Keratinocyte (primary cell): Measurements from ENCODE around the gene KCTD1. TPM values are rescaled to one million over a fixed set of nuclear protein-coding genes. Genes with fewer than 3 reads are reported as not detected.
A peak's percentile ranks its signal among the peaks of the same experiment; 100 is the strongest.

Experiments used
- DNase-seq: peaks from one replicate; pipeline ENCODE4 v3.0.0-alpha.2; 2011; ENCODE audit warnings: low read depth, missing footprints, low spot score
- FAIRE-seq: peaks from 2 replicates; lab custom pipeline; 2011; peaks lifted over from hg19 to GRCh38; lab: Jason Lieb, UNC
- H2AFZ ChIP-seq: 2 replicates; pipeline ENCODE4 v1.6.0; 2012; ENCODE audit warnings: low read length, control low read depth, inconsistent platforms; ENCODE audit not compliant: control insufficient read depth
- H3K27ac ChIP-seq: 2 replicates; pipeline ENCODE4 v1.5.1; 2011; ENCODE audit warnings: low read length; ENCODE audit not compliant: control insufficient read depth, insufficient read depth
- H3K27me3 ChIP-seq: 3 replicates; pipeline ENCODE4 v1.6.0; 2011; ENCODE audit warnings: low read length; ENCODE audit not compliant: control insufficient read depth, insufficient read depth; ENCODE audit errors: extremely low read depth
- H3K36me3 ChIP-seq, 2 experiments: 2 replicates in 1 of 2; 3 replicates in 1 of 2; pipeline ENCODE4 v1.5.1; 2011; ENCODE audit warnings: low read length in 2 of 2, mild to moderate bottlenecking in 1 of 2; ENCODE audit not compliant: control insufficient read depth in 2 of 2, insufficient read depth in 2 of 2; ENCODE audit errors: extremely low read depth in 1 of 2
- H3K4me1 ChIP-seq: 3 replicates; pipeline ENCODE4 v1.5.1; 2011; ENCODE audit warnings: low read length; ENCODE audit not compliant: control insufficient read depth, insufficient read depth; ENCODE audit errors: extremely low read depth
- H3K4me2 ChIP-seq: 3 replicates; pipeline ENCODE4 v1.6.0; 2011; ENCODE audit warnings: low read depth, low read length; ENCODE audit not compliant: control insufficient read depth, insufficient read depth; ENCODE audit errors: extremely low read depth
- H3K4me3 ChIP-seq, 3 experiments: fragments of 200-600 bp in 1 of 3; sonication (generic) in 1 of 3; 2 replicates in 2 of 3; 3 replicates in 1 of 3; pipeline ENCODE4 v1.5.1; 2011 to 2016; ENCODE audit warnings: low read length in 3 of 3, mild to moderate bottlenecking in 3 of 3, control low read depth in 2 of 3, inconsistent platforms in 1 of 3, low read depth in 1 of 3, mixed read lengths in 1 of 3, mixed run types in 1 of 3, moderate library complexity in 1 of 3; ENCODE audit not compliant: control insufficient read depth in 2 of 3, insufficient read depth in 2 of 3; ENCODE audit errors: extremely low read depth in 1 of 3
- H3K79me2 ChIP-seq: 2 replicates; pipeline ENCODE4 v1.6.0; 2012; ENCODE audit warnings: low read length; ENCODE audit not compliant: control insufficient read depth, insufficient read depth
- H3K9ac ChIP-seq: 3 replicates; pipeline ENCODE4 v1.6.0; 2011; ENCODE audit warnings: low read length; ENCODE audit not compliant: control insufficient read depth, insufficient read depth; ENCODE audit errors: extremely low read depth
- H3K9me1 ChIP-seq: 3 replicates; pipeline ENCODE4 v1.6.0; 2011; ENCODE audit warnings: low read length; ENCODE audit not compliant: control insufficient read depth, insufficient read depth; ENCODE audit errors: extremely low read depth
- H3K9me3 ChIP-seq: 2 replicates; pipeline ENCODE4 v1.5.1; 2012; ENCODE audit warnings: low read depth, low read length; ENCODE audit not compliant: control insufficient read depth
- H4K20me1 ChIP-seq: 3 replicates; pipeline ENCODE4 v1.6.0; 2011; ENCODE audit warnings: low read length; ENCODE audit not compliant: control insufficient read depth, insufficient read depth; ENCODE audit errors: extremely low read depth
- CTCF ChIP-seq, 3 experiments: IDR thresholded peaks in 1 of 3; conservative IDR thresholded peaks in 1 of 3; optimal IDR thresholded peaks in 1 of 3; 2 replicates in 2 of 3; 3 replicates in 1 of 3; pipeline versions ENCODE3 to v1.5.1; 2011; ENCODE audit warnings: low read length in 3 of 3, mild to moderate bottlenecking in 3 of 3, moderate library complexity in 2 of 3, control low read depth in 1 of 3, inconsistent platforms in 1 of 3; ENCODE audit not compliant: insufficient read depth in 2 of 3; ENCODE audit errors: extremely low read depth in 1 of 3
- EZH2 ChIP-seq: IDR thresholded peaks from one replicate; pipeline ENCODE4 v1.6.1; 2012; ENCODE audit warnings: inconsistent platforms, mild to moderate bottlenecking, low read length, moderate library complexity
- dilution Hi-C: fragments of 300-500 bp; cut with MboI; formaldehyde crosslinking; loops from one replicate; pipeline ENCODE4 v1.7.0; 2020; ENCODE audit warnings: low sequenced_read_pairs; ENCODE audit not compliant: extremely low pct_ligation_motif_present
- polyA plus RNA-seq, 5 experiments: library from polyadenylated mRNA; depleted of rRNA in 3 of 5; stranded (reverse) in 3 of 5; stranded (forward) in 1 of 5; unstranded in 1 of 5; fragments of >200 nt; gene quantifications; 1 replicate in 1 of 5; 2 replicates in 3 of 5; 3 replicates in 1 of 5; pipeline versions ENCODE4 v1.2.1 to v1.2.3, GENCODE V29; 2011 to 2012; ENCODE audit warnings: missing spikeins in 2 of 5, low read depth in 1 of 5, low replicate concordance in 1 of 5

Gene KCTD1
- polyA plus RNA-seq, 1 donor (not counting 4 experiments of a cell fraction or from before 2014, with no cell fraction given): 32.1 TPM

DNA sequence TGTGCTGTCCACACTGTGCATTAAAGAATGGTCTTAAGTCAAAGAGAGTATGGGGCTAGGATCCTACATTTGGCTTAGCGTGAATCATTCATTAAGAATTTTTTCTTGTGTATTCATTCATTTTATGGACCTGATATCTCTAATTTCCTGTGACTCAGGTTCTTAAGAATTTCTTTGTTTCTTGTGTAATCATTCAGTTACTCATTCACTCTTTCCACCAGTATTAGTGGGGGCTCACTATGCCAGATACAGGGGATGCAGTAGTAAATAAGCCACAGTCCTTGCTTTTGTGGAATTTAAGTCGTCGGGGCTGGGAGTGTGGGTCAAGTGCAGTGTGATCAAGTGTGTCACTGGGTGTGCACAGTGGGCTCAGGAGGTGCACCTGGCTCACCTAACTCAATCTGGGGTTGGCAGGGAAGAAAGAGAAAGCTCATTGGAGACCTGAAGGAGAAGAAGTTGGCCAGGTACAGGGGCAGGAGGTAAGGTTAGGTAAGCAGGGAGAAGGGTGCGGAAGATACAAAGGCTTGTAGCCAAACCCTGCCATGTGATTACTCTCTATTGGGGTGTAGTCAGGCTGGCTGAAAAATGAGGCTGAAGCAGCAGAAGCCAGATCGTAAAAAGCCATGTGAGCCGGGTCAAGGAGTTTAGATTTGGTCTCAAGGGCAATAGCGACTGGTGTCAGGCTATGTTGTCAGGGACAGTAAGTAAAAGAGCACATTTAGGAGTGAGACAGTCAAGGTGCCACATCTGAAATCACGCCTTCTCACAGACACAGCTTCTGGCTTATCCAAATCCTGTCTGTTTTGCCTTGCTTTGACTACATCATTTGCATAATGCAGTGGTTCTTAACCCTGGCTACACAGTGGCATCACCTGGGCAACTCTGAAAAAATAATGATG, 67.2 kb downstream of the KCTD1 start:
- Histone ChIP-seq H3K27ac (peak overlapping the region; percentile 98), H4K20me1 (no peaks in the 10 kb centered on the region), H3K4me1 (peaks cover 53% of the 10 kb centered on the region), H3K27me3 (no peaks in the 10 kb centered on the region), H3K9me3 (no peaks in the 10 kb centered on the region), H3K9me1 (no peaks in the 10 kb centered on the region), H3K36me3 (peaks cover 2 to 13% of the 10 kb centered on the region in 2 experiments), H3K4me3 (peak overlapping the region in 2 of 3 experiments; percentile 37 to 43), H3K79me2 (peaks cover 20% of the 10 kb centered on the region), H2AFZ (peak overlapping the region; percentile 19), H3K9ac (peak overlapping the region; percentile 77), H3K4me2 (peak overlapping the region; percentile 86)
- TF ChIP-seq CTCF (optimal IDR thresholded peaks at IDR 0.05 in 1 of 3, IDR thresholded peaks at IDR 0.05 in 1 of 3, conservative IDR thresholded peaks at IDR 0.05 in 1 of 3; ENCODE audit: extremely low read depth in 1 of 3, insufficient read depth in 2 of 3, low read length in 3 of 3) (no peak), EZH2 (no peak)
- DNase-seq: peak; percentile 73
- FAIRE-seq: peak; percentile 78
- dilution Hi-C loops: no loop called here

GRCh38 chr18:26479681-26480079, 68.7 kb downstream of the KCTD1 start:
- Histone ChIP-seq H3K4me1 (peaks cover 53% of the 10 kb centered on the region), H2AFZ (no peak overlapping the region), H3K36me3 (peaks cover 2 to 18% of the 10 kb centered on the region in 2 experiments), H3K9ac (no peak overlapping the region), H4K20me1 (no peaks in the 10 kb centered on the region), H3K4me3 (no peak overlapping the region), H3K27me3 (no peaks in the 10 kb centered on the region), H3K9me1 (no peaks in the 10 kb centered on the region), H3K79me2 (peaks cover 12% of the 10 kb centered on the region), H3K9me3 (no peaks in the 10 kb centered on the region), H3K4me2 (no peak overlapping the region), H3K27ac (peak overlapping the region; percentile 98)
- TF ChIP-seq EZH2 (no peak), CTCF (optimal IDR thresholded peaks at IDR 0.05 in 1 of 3, IDR thresholded peaks at IDR 0.05 in 1 of 3, conservative IDR thresholded peaks at IDR 0.05 in 1 of 3; ENCODE audit: extremely low read depth in 1 of 3, insufficient read depth in 2 of 3, low read length in 3 of 3) (no peak)
- no peak for FAIRE-seq
- no peak for DNase-seq
- dilution Hi-C loops: no loop called here
